Hepatocyte (in vitro differentiated cells): ENCODE data around the gene TESK2. TPM values are rescaled to one million over a fixed set of nuclear protein-coding genes. Genes with fewer than 3 reads are reported as not detected.

ENCODE experiments used
- DNase-seq: peaks from one replicate; pipeline ENCODE4 v3.0.0-alpha.2; 2016; ENCODE audit warnings: low spot score
- H2AFZ ChIP-seq: fragments of 200-600 bp; sonication (generic); 2 replicates; pipeline ENCODE4 v1.6.0; 2016; ENCODE audit warnings: antibody characterized with exemption, mild to moderate bottlenecking
- H3K27ac ChIP-seq: fragments of 200-600 bp; sonication (generic); 2 replicates; pipeline ENCODE4 v1.5.1; 2016; ENCODE audit warnings: mild to moderate bottlenecking
- H3K27me3 ChIP-seq: fragments of 200-600 bp; sonication (generic); 2 replicates; pipeline ENCODE4 v1.6.1; 2016
- H3K36me3 ChIP-seq: fragments of 200-600 bp; sonication (generic); replicated peaks from 2 replicates; pipeline ENCODE4 v1.5.1; 2016; ENCODE audit warnings: low read depth; ENCODE audit not compliant: insufficient read depth
- H3K4me1 ChIP-seq: fragments of 200-600 bp; sonication (generic); 2 replicates; pipeline ENCODE4 v1.5.1; 2016; ENCODE audit warnings: mild to moderate bottlenecking, moderate library complexity; ENCODE audit not compliant: insufficient read depth
- H3K4me2 ChIP-seq: fragments of 200-600 bp; sonication (generic); 2 replicates; pipeline ENCODE4 v1.6.0; 2016
- H3K4me3 ChIP-seq: fragments of 200-600 bp; sonication (generic); 2 replicates; pipeline ENCODE4 v1.5.1; 2016; ENCODE audit warnings: mild to moderate bottlenecking
- H3K79me2 ChIP-seq: fragments of 200-600 bp; sonication (generic); 2 replicates; pipeline ENCODE4 v1.6.0; 2017; ENCODE audit warnings: mild to moderate bottlenecking
- H3K9me2 ChIP-seq: fragments of 200-600 bp; sonication (generic); replicated peaks from 2 replicates; pipeline ENCODE4 v1.6.0; 2017; ENCODE audit warnings: mild to moderate bottlenecking; ENCODE audit not compliant: insufficient read depth
- H3K9me3 ChIP-seq: fragments of 200-600 bp; sonication (generic); 2 replicates; pipeline ENCODE4 v1.5.1; 2016; ENCODE audit warnings: low read depth, mild to moderate bottlenecking
- H4K20me1 ChIP-seq: fragments of 200-600 bp; sonication (generic); 2 replicates; pipeline ENCODE4 v1.6.0; 2016; ENCODE audit warnings: mild to moderate bottlenecking; ENCODE audit not compliant: insufficient read depth, poor library complexity, severe bottlenecking
- CTCF ChIP-seq: fragments of 200-600 bp; sonication (generic); IDR thresholded peaks from 2 replicates; pipeline ENCODE4 v1.5.1; 2016; ENCODE audit warnings: antibody characterized with exemption, mild to moderate bottlenecking; ENCODE audit not compliant: poor library complexity
- EZH2 ChIP-seq: fragments of 200-600 bp; sonication (generic); IDR thresholded peaks from 2 replicates; pipeline ENCODE4 v1.6.1; 2016; ENCODE audit warnings: antibody characterized with exemption, mild to moderate bottlenecking, borderline replicate concordance
- EZH2phosphoT487 ChIP-seq: fragments of 200-600 bp; sonication (generic); IDR thresholded peaks from one replicate; pipeline ENCODE4 v1.6.1; 2018; ENCODE audit warnings: antibody characterized with exemption, mild to moderate bottlenecking, low read depth, moderate library complexity; ENCODE audit not compliant: unreplicated experiment, severe bottlenecking
- WGBS: methylation state at CpG from one replicate; pipeline ENCODE4 v1.1.6; 2016; ENCODE audit warnings: low lambda C conversion rate; ENCODE audit errors: missing lambda C conversion rate; 5-methylcytosine and 5-hydroxymethylcytosine counted together
- polyA plus RNA-seq: library from polyadenylated mRNA; unstranded; fragments of >200 nt; fragmentation: Nextera tagmentation; extraction: Ambion mirVana; gene quantifications from 2 replicates; pipeline ENCODE4 v1.2.1, GENCODE V29; 2016
- total RNA-seq: library from RNA; depleted of rRNA; stranded (reverse); fragments of >200 nt; gene quantifications from 2 replicates; pipeline ENCODE4 v1.2.3, GENCODE V29; 2014

TESK2 gene
- total and polyA plus RNA-seq, 2 experiments from 2014 or later = 6.2 to 8.6 TPM

DNA sequence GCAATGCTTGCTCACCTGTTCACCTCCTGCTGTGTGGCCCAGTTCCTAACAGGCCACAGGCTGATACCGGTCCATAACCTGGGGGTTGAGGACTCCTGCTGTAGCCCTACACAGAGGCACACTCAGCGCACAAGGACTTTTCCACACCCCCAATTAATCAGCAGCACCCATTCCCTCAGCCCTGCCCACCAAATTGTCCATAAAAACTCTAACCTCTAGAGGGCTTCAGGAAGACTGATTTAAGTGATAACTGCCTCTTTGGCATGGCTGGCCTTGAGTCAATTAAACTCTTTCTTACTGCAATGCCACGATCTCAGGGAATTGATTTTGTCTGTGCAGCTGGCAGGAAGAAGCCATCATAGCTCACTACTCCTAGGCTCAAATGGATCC, 79.5 kb downstream of the TESK2 start:
- TF ChIP-seq EZH2 = no peak
- no peak for TF ChIP-seq EZH2phosphoT487
- no peak for TF ChIP-seq CTCF
- H3K4me2 ChIP-seq = no peak overlapping the region

GRCh38 chr1:45410850-45411509, 80.0 kb downstream of the TESK2 start:
- TF ChIP-seq CTCF = no peak
- TF ChIP-seq EZH2 = no peak
- TF ChIP-seq EZH2phosphoT487 = no peak
- no peaks in the 10 kb centered on the region for H3K79me2 ChIP-seq
- WGBS = 92% methylated on average over 6 of the region's 6 CpGs
- no peaks in the 10 kb centered on the region for H4K20me1 ChIP-seq
- H2AFZ ChIP-seq = no peak overlapping the region
- DNase-seq = no peak
- H3K4me1 ChIP-seq = no peaks in the 10 kb centered on the region
- no peaks in the 10 kb centered on the region for H3K9me3 ChIP-seq
- no peak overlapping the region for H3K4me3 ChIP-seq
- no peak overlapping the region for H3K4me2 ChIP-seq
- no peaks in the 10 kb centered on the region for H3K27me3 ChIP-seq
- H3K27ac ChIP-seq = no peak overlapping the region
- H3K9me2 ChIP-seq = no peaks in the 10 kb centered on the region
- no peaks in the 10 kb centered on the region for H3K36me3 ChIP-seq

More for the DNA sequence above, 79.5 kb downstream of the TESK2 start:
- H3K36me3 ChIP-seq = no peaks in the 10 kb centered on the region
- 84% methylated on average over 3 of the region's 3 CpGs for WGBS
- no peaks in the 10 kb centered on the region for H3K27me3 ChIP-seq
- no peaks in the 10 kb centered on the region for H3K9me3 ChIP-seq
- H3K79me2 ChIP-seq = no peaks in the 10 kb centered on the region
- H3K4me1 ChIP-seq = no peaks in the 10 kb centered on the region
- H2AFZ ChIP-seq = no peak overlapping the region
- no peak overlapping the region for H3K27ac ChIP-seq
- H3K9me2 ChIP-seq = no peaks in the 10 kb centered on the region
- no peak overlapping the region for H3K4me3 ChIP-seq
- no peak for DNase-seq
- no peaks in the 10 kb centered on the region for H4K20me1 ChIP-seq

DNA sequence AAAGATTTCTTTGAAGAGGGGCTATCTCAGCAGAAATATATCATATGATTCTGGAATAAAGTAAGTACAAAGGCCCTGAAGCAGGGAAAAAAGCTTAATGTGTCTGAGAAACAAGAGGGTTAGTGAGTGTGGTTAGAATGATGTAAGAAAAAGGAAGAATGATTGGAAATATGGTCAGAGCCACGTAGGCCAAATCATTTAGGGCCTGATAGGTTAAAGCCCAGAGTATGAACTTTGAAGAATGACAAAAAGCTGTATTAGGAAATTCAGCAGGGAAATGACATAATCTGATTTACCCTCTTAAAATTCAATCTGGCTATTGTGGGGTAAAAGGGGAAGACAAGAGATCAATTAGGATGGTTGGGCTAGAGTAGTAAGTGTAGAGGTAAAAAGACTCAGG, 81.7 kb downstream of the TESK2 start:
- Histone ChIP-seq H3K79me2 (no peaks in the 10 kb centered on the region), H3K36me3 (no peaks in the 10 kb centered on the region), H3K9me2 (no peaks in the 10 kb centered on the region), H4K20me1 (no peaks in the 10 kb centered on the region), H3K27me3 (no peaks in the 10 kb centered on the region), H3K27ac (no peak overlapping the region), H3K4me2 (no peak overlapping the region), H3K4me3 (no peak overlapping the region), H3K4me1 (no peaks in the 10 kb centered on the region), H2AFZ (no peak overlapping the region), H3K9me3 (no peaks in the 10 kb centered on the region)
- DNase-seq = no peak
- TF ChIP-seq EZH2 (no peak), CTCF (no peak), EZH2phosphoT487 (no peak)
- WGBS = 86% methylated on average over 1 of the region's 1 CpG
